Measurements from ENCODE around the gene GRK5. TPM values are rescaled to one million over a fixed set of nuclear protein-coding genes. Genes with fewer than 3 reads are reported as not detected.

Gene GRK5
- total RNA-seq, 1 donor from 2014 or later, result 26.2 TPM

DNA sequence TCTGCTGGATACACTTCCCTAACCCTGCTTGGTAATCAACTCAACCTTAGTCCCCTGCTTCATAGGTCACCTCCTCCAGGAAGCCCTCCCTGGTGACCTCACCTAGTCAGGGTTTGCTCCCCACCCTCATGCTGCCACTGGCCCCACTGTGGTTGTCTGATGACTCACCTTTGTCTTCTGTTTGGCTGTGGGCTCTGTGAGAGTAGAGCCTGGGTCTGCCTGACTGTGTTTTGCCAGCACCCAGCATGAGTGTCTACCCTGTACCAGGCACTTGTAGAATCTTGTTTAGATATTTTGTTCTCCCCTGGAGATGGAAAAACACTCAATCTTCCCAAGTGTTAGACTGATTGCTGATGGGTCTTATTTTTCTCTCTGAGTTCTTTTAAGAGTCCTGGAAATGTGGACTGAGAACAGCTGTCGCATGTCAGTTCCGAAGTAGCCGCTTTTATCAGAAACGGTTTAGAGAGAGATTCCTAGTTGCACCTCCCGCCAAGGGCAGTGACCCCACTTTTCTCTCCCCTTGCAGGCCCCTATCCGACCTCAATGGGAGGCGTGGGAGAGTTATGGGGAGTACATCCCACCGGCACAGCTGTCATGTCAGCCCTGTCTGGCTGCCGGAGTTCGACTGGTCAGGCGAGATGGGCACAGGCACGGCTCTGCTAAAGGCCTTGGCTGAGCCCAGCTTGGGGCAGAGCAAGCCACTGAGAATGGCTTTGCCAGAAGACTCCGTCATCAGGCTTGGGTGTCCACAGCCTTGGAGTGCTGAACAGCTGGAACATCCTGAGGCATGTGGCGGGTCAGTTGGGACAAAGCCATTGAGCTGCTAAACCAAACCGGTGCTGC lies 134.3 kb downstream of the GRK5 start:
- DNase-seq, result peak; percentile 89

- no peak for DNase-seq
These were observed 135.0 kb downstream of the GRK5 start for GRCh38 chr10:119342335-119342734.

DNA sequence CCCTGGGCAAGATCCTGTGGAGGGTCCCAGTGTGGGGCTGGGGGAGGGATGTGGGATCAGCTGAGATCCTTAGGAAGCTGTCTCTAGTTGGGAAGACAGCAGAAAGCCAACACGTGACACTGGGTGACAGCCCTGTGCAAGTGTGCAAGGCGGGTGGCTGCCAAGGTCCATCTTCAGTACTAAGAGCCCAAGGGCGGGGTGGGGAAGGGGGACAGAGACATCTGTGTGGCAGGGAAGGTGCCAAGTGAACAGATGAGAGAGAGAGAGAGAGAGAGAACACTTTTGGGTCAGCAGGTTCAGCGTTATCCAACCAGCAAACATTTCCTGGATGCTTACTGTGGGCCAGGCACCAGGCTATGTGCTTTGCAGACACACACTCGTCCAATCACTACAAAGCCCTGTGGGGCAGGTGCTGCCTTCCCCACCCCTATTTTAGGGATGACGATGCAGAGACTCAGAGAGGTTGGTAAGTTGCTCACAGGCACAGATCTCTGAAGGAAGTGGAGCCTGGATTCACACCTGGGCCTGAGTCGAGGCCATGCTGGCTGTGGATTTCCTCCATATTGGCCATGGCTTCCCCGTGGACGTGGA lies 135.7 kb downstream of the GRK5 start:
- DNase-seq, result peak; percentile 86

- peak; percentile 50 for DNase-seq
These were observed 137.0 kb downstream of the GRK5 start for GRCh38 chr10:119344381-119344780.

DNA sequence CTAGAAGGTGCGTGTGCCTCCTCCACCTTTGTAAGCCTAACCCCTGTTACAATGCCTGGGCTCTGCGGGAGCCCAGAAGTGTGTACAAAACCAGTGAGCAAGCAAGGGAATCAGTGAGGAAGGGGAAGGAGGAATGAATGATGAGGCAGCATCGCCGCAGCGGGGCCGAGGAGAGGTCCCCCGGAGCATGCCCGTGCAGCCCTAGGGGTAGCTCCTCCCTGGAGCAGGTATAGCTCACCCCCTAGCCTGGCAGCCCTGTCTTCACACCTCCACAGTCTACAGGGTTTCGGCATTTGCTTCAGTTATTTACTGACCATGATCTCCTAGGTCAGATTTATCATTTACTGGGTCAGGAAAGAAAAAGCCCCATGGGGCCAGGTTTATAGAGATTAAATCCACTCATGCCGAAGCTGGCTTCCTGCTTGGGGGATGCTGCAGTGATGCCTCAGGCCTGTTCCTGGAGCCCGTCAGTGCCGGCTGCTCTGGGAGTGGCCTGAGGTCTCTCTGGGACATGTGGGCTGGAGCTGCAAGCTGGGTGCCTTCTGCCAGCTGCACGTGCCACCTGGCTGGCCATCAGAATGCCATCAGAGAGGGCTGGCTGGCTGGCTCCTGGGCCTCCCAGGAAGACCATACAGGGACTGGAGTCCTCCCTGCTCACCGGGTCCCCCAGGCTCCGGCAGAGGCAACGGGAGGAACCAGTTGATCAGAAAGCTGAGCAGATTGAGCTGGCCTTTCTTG lies 138.9 kb downstream of the GRK5 start:
- DNase-seq, result no peak

DNA sequence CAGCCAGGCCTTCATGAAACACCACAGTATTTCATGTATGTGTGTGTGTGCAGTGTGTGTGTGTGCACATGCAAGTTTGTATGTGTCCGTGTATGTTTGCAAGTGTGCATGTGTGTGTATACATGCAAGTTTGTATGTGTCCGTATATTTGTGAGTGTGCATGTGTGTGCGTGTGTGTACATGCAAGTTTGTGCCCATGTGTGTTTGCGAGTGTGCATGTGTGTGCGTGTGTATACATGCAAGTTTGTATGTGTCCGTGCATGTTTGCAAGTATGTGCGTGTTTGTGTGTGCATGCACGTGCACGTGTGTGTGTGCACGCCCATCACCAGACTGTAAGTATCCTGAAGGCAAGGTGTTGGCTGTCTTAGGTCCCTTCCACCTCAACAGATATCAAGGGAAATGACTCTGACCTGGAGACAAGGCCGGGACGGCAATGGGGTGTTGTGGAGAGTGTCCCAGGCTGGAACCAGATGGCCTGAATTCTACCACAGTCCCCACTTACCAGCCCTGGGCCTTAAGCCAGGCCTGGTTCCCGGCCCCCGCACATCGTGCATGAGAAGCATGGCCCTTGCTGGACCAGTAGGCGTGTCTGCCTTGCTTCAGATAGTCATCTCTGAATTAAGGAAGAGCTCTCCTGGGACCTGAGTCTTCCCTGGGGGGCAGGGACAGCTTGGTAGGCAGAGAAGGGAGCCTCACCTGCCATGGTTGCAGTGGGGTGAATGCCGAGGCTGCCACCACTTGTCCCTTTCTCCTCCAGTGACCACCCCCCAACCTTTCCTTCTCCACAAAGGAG lies 140.0 kb downstream of the GRK5 start:
- DNase-seq, result no peak

- DNase-seq, result no peak
These were observed 140.7 kb downstream of the GRK5 start for GRCh38 chr10:119348106-119348505.

- DNase-seq, result no peak
These were observed 141.3 kb downstream of the GRK5 start for GRCh38 chr10:119348516-119349240.

DNA sequence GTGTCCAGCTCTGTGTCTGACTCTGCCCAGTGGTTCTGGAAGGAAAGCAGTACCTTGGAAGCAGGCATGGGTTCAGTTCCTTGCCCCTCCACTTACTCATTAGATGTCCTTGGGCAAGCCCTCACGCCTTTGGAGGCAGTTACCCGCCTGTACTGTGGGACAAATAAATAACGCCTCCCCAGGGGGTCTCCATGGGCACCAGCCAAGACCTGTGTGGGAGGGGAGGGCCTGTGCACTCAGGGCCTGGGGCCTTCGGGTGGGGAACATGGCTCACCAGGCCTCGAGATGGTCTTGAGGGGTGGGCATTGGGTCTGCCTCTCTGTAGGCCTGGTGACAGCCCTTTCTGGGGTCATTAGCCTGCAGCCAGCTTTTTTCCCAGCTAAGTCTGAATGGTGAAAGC lies 142.0 kb downstream of the GRK5 start:
- DNase-seq, result no peak

DNA sequence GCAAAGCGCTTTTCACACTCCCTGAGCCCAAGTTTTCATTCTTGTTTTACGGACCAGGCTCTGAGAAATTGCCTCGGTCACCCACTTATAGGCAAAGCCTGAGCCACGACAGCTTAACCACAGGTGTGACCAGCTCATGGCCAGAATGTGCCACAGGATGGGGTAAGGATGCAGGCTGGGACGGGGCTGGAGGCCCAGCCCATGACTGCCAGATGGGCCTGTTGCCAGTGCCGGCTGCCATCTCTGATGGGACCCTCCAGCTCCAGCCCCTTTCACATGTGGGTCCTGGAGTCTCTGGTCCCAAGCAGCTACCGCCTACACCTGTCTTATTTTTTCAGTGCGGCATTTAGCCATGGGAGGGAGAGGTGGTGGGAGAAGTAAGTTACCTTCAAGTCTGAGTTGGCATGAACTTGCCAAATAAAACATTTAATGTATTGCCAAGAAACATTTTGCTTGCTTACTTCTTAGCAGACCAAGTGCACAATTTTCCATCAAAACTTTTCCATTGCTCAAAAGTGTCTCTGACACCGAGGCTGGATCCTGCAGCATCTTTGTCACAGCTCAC lies 142.6 kb downstream of the GRK5 start:
- no peak for DNase-seq

DNA sequence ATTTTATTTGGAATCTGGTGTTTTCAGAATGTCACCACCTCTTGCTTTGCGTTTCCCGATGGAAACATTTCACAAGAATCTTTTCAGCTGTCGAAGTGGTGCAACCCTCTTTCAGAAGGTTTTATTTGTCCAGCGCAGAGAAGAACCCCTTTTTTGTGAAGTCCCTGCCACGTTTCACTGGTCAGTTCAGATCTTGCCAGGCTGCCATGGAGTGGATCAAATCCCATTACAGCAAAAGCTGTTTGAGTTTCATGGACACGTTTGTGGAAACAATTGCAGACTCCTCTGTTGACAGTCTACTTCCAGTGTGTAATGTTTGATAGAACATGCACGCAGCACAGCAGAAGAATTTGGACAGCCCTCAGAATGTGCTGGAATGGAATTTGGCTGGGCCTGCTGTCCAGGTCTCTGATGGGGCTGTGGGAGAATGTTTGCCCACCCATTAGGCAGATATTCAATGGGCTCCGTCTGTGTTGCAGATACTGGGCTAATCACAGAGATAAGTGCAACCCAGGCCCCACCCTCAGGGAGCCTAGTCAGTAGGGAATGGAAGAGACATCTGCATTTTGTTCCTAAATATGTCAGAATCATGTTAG lies 143.2 kb downstream of the GRK5 start:
- peak; percentile 78 for DNase-seq

DNA sequence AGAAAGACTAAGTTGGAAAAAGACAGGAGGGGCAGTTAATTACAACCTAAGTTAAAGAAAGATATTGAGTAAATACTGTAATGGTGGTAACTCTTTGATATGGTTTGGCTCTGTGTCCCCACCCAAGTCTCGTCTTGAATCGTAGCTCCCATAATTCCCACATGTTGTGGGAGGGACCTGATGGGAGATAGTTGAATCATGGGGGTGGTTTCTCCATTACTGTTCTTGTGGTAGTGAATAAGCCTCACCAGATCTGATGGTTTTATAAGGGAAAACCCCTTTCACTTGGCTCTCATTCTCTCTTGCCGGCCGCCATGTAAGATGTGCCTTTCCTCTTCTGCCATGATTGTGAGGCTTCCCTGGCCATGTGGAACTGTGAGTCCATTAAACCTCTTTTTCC lies 143.8 kb downstream of the GRK5 start:
- no peak for DNase-seq

DNA sequence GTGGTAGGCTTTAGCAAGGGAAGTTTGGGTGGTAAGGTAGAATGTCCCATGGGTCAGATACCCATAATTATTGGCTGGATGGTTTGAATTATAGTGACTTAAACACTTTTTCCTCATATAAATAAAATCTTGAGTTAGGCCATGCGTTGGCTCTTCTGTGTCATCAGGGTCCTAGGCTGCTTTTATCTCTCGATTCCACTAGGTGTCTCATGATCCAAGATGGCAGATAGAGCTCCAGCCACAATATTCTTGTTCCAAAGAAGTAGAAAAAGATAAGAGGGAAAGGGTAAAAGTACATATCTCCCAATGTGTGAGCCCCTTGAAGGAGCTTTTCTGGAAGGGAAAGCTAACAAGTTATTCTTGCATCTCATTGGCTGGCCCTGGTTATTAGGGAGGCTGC lies 144.7 kb downstream of the GRK5 start:
- DNase-seq, result no peak

DNA sequence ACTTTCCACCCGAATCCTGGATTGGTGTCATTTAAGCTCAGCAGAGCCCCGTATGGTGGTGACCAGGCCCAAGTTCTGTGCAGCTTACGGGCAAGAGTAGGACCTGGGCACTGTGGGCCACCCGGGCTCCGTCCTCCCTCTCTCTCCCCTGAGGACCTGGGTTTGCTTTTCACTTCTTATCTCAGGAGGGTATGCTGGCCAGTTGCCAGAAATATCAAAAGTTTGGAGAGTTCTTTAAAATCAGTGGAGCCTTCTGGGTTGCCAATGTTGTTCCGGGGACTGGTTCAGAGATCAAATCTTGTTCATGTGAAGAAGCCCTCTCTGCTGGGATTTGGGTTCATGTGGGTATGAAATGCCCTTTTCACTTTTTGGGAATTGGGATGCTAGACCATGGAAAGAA lies 145.4 kb downstream of the GRK5 start:
- DNase-seq, result no peak

DNA sequence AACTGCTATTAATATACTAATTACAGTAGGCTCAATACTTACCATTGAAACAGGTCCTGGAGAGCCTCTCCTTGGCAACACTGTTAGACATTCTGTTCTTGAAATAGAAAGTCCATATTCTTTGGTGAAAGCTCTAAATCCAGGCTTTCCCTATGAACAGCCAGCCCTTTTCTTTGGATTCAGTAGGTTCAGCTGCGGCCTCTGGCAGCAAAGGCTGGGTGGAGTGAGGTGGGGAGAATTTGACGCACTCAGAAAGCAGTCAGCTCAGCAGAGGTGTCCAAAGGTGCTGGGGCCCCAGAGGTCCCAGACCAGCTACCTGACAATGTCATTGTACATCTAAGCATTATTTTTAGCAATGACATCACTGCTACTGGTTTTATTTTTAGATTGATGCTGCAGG lies 146.1 kb downstream of the GRK5 start:
- peak; percentile 41 for DNase-seq

DNA sequence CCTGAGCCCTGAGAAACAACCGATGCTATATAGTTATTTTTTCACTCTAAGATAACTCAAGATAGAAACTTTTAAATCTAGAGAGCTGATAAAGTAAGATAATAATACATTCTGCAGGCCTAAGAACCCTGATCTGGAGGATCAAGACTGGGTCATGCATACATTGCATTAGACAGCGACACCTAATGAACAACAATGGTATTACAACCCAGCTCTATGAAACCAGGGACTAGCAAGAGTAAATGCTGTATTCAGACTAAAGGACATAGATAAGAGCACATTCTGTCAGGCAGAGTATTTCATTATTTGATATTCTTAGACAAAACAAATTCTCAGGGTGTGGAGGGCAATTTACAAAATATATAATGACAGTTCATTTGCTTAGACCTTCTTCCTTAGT lies 148.6 kb downstream of the GRK5 start:
- DNase-seq, result no peak

DNA sequence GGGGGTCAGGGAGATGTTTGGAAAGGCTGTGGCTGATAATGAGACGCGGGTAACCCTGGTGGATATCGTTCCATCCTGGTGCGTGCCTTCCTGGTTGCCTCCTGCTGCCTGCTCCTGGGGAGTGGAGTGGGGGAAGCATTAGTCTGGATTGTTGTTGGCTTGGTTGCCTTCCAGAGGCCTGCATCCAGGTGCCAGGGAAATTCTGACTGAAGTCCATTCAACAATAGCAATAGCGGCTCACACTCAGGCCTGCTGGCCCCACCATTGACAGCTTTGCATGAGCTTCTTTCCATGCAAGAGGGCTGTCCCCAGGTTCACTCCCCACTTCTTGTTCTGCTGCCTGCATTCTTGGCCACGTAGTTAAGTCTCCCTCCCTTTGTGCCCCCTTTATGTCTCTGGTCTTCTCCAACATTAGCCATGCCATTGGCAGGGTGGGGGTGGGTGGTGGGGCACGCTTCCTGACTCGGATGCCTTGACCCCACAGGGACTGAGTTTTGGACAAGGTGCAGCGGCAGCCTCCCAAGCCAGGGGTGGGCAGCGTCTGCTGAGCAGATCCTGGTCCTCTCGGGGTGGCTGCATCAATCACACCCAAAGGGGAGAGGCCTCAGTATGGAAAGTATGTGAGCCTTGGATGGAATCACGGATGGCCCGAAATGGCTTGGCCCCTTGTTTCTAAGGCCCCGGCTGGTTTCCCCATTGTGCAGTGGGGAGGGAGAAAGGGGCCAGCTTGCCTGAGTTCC lies 150.2 kb downstream of the GRK5 start:
- DNase-seq, result no peak

DNA sequence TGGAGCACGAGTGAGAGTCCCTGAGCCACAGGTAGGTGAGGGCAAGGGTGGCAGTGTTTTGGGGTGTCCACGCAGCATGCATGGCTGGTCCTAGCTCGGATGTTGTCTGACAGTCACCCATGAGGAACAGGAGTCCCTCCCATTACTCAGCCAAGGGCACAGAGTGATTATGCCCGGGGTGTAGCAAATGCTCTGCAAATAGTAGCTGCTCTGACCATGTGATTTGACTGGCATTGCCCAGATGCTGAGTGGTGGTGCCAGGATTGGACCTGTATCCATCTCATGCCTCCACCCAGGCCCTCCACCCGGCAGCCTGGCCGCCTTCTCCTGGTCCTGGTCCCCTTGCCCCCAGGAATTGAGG lies 150.8 kb downstream of the GRK5 start:
- DNase-seq, result no peak

DNA sequence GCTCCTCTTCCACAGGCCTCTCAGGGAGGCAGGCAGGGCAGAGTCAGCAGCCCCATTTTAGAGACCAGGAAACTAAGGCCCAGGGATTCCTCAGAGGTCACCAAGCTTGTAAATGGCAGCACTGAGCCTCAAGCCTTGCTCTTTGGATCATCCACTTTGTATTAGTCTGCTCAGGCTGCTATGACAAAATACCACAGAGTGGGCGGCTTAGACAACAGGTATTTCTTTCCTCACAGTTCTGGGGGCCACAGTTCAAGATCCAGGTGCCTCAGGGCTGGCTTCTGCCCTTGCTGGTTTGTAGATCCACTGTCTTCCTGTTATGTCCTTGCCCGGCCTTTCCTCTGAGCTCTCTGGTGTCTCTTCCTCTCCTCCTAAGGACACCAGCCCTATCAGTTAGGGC lies 151.2 kb downstream of the GRK5 start:
- no peak for DNase-seq

DNA sequence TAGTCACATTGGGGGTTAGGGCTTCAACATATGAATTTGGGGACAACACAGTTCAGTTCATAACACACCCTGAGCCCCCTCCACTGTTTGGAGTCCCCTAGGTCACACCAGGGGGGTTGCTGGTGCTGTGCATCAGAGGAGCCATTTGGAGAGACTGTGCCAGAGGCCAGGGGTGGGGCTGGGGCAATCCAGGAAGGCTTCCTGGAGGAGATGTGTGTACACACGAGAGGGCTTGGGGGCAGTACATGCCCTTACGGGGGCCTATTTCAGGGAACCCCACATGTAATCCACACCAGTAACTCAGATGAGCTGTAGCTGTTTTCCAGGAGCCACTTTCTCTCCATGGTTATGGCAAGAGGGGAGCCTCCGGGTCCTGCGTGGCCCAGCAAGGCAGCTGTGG lies 151.7 kb downstream of the GRK5 start:
- no peak for DNase-seq

Data from tongue (tissue), 2 donors.